Omental fat pad (tissue), 4 donors: ENCODE results near the gene KIF17. TPM values are rescaled to one million over a fixed set of nuclear protein-coding genes. Genes with fewer than 3 reads are reported as not detected.

Experiments used
- ATAC-seq: fragments of 150-250 bp; one replicate; pipeline ENCODE4 v1.9.1; 2016; ENCODE audit warnings: mild to moderate bottlenecking, moderate library complexity; ENCODE audit not compliant: low FRiP score
- DNase-seq: peaks from one replicate; pipeline ENCODE4 v3.0.0-alpha.2; 2019; ENCODE audit warnings: low spot score
- total RNA-seq, 4 donors: library from RNA; depleted of rRNA; stranded (reverse); fragments of >200 nt; gene quantifications; one replicate each; pipeline ENCODE4 v1.1.0, GENCODE V29; 2016
- TF ChIP-seq, protein P1 (sequence below), 3 donors: fragments of 450-650 bp; IDR thresholded peaks; one replicate each; pipeline ENCODE4 v1.5.1; 2016 to 2017; ENCODE audit warnings: antibody characterized with exemption in 3 of 3, mild to moderate bottlenecking in 3 of 3, moderate library complexity in 2 of 3

KIF17 gene
- total RNA-seq, 4 donors from 2014 or later, result 2.6 to 14.8 (median 4.1) TPM

DNA sequence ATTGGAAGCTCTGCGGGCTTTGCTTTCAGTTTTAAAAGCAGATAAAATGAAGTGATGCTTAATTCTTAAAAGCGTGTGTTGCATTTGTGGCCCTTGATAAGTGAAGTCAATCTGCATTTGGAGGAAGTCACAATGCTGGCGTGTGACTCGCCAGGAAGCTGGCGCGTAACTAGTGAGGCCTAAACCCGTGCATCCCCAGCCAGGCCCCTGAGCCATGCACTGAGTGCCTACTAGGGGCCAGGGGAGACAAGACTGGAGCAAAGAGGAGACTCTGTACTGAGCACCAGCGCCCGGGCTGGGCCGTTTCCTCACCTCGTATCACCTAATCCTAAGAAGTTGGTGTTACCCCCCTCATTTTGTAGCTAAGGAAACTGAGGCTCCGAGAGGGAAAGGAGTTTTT, 52.1 kb downstream of the KIF17 start:
- ATAC-seq (no peak), DNase-seq (no peak)
- TF ChIP-seq, protein P1, sequence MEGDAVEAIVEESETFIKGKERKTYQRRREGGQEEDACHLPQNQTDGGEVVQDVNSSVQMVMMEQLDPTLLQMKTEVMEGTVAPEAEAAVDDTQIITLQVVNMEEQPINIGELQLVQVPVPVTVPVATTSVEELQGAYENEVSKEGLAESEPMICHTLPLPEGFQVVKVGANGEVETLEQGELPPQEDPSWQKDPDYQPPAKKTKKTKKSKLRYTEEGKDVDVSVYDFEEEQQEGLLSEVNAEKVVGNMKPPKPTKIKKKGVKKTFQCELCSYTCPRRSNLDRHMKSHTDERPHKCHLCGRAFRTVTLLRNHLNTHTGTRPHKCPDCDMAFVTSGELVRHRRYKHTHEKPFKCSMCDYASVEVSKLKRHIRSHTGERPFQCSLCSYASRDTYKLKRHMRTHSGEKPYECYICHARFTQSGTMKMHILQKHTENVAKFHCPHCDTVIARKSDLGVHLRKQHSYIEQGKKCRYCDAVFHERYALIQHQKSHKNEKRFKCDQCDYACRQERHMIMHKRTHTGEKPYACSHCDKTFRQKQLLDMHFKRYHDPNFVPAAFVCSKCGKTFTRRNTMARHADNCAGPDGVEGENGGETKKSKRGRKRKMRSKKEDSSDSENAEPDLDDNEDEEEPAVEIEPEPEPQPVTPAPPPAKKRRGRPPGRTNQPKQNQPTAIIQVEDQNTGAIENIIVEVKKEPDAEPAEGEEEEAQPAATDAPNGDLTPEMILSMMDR (IDR thresholded peaks at IDR 0.05), result no peak

DNA sequence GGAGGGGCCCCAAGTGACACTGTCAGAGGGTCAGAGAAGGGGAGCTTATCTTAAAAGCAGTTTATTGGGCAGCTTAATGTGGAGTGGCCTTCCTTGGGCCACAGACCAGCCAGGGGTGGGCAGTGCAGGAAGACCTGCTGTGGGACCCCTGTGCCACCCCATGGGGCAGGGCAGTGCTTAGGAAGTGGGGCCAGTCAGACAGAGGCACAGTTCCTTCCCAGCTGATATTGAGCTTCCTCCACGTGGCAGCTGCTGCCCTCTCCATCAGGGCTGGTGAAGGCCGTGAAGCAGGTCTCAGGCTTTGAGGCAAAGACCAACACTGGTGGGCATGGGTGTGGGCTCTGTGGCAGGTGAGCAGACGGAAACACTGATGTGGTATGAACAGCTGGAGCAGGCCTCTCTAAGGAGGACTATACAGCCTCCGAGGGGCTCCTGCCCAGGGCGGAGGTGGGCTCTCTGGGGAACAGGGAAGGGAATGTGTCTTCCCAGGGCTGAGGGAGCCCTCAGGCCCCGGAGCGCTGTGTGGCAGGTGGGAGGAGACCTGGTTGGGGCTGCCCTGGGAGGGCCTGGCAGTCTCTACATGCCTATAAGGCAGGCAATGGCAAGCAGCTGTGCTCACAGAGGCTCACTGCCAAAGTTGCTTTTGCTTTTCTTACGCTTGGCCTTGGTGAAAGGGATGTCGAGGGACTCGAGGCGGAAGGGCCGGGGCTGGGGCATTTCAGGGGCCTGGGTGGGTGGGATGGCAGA, 53.7 kb downstream of the KIF17 start:
- TF ChIP-seq, protein P1 (IDR thresholded peaks at IDR 0.05), result no peak

DNA sequence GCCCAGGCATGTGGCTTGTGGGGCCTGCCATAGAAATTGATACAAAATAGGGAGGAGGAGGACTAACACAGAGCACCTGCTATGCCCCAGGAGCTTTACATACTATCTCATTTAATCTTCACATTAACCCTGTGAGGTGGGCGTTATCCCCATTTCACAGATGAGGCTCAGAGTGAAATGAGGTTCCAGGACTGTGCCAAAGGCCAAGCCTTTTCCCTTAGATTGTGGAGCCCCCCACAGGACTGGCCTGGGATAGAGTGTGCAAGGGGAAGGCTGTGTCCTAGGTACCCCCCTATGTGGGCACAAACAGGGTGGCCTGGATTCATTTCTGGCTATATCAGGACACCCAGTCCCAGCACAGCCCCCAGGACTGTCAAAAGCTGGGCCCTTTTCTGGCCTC, 54.4 kb downstream of the KIF17 start:
- TF ChIP-seq, protein P1 (IDR thresholded peaks at IDR 0.05), result no peak
- ATAC-seq (no peak), DNase-seq (no peak)

More for the DNA sequence above, 53.7 kb downstream of the KIF17 start:
- ATAC-seq (no peak), DNase-seq (no peak)

DNA sequence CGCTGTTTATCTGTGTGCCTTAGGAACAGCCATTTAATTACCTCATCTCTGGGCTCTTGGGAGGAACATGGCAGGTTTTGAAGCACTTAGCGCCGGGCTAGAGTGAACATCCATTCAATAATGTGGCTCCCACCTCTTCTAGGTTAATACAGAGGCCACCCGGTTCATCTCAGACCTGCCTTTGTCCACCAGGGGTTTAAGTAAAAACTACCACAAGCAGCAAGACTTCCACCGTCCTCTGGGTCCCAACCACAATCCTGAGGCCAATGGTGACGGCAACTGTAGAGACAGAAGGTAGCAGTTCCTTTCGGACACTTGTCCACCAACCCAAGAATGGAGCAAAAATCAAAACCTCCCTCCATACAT, 55.7 kb downstream of the KIF17 start:
- no peak for ATAC-seq
- DNase-seq, result no peak
- TF ChIP-seq, protein P1 (IDR thresholded peaks at IDR 0.05), result no peak

DNA sequence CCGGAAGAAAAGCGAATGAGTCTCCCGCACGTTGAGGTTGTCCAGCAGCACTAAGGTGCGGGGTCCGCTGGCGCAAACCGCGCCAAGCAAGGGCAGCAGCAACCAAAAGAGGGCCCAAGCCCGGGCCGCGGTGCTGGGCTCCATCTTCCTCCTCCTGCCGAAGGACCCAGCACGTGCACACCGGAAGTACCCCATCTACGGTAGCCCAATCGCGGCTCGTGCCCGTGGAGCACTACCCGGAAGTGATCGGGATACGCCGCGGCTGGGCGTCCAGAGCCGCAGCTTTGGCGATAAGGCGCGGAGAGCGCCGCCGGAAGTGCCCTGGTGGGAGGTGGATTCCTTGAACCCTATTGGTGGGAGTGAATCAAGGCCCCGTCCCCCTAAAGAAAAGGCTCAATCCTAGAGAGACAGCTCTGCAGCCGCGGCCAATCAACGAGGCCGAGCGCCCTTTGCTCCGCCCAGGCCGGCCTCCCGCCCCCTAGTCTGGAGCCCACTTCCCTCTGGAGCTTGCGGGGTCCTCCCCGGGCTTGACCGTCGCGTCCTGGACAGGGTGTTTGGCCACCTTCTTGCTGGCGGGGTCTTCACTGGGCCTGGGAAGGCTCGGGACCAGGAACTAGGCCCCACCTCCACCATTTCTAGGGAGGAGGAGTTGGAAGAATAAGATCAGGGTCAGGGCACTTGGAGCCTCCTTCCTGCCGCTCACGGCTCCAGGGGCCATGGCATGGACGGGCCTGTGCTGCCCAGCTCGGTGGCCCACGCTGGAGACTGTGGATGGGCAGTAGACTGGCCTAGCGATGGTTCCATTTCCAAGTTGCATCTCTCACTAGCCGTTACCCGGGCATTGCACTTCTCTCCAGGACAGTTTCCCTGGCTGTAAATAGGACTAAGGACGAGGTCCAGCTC, 56.3 kb downstream of the KIF17 start, which contains the start of gene DDOST:
Gene DDOST (minus strand): TSS at position 163 of the 903 bp plus-strand sequence. CDS start 19 bp downstream, at position 144.
- ATAC-seq (peak; percentile 98), DNase-seq (peak; percentile 69)

DNA sequence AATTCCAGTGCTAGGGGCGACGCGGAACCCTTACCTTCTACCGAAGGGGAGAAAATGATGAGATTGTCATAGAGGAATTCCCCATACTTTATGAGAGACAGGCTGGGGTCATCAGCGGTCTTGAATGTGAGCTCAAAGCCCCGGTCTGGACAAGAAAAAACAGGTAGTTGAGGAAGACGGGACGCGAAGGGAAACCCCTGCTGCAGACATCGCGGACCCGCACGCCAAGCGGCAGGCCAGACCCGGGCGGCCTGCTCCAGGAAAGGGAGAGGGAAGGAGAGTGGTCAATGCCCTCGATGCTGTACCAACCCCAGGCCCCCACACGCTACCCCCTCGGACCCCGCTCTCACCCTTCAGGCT, 57.0 kb downstream of the KIF17 start:
- ATAC-seq (no peak), DNase-seq (no peak)
- TF ChIP-seq, protein P1 (IDR thresholded peaks at IDR 0.05), result no peak

More for the DNA sequence above, 56.3 kb downstream of the KIF17 start, which contains the start of gene DDOST:
- TF ChIP-seq, protein P1 (IDR thresholded peaks at IDR 0.05), result peak in 1 of 3 donors; percentile 5
